HCT116 (cell line): ENCODE measurements around the gene PFDN4. TPM values are rescaled to one million over a fixed set of nuclear protein-coding genes. Genes with fewer than 3 reads are reported as not detected.

Source experiments
- ATAC-seq: fragments of 200-7000 bp; cut with Tn5 transposase; 2 replicates; pipeline ENCODE4 v1.9.1; 2020; ENCODE audit warnings: mild to moderate bottlenecking, moderate library complexity
- BruUV-seq: library from RNA; stranded (reverse); fragments of 400-500 nt; replicated peaks from 2 replicates; lab custom pipeline; 2021; lab: Mats Ljungman, UMichigan
- CTCF ChIA-PET: fragments of 300-600 bp; sonication (Branson Sonifier 250); formaldehyde crosslinking; loops from one replicate; lab custom pipeline; 2021; ENCODE audit warnings: antibody characterized with exemption; lab: Charles Lee
- POLR2A ChIA-PET: fragments of 300-600, 350-600 bp; sonication (Branson Sonifier 250); formaldehyde crosslinking; loops from one replicate; lab custom pipeline; 2021; ENCODE audit warnings: antibody characterized with exemption; lab: Charles Lee
- RAD21 ChIA-PET, 2 experiments: fragments of 300-600 bp; sonication (Branson Sonifier 250); formaldehyde crosslinking; loops; one replicate each; lab custom pipeline; 2023; ENCODE audit warnings: low total read pairs in 2 of 2; ENCODE audit not compliant: uncharacterized antibody in 2 of 2, unreplicated experiment in 2 of 2, low non-redundant PET in 1 of 2; lab: Charles Lee
- DNase-seq: peaks from one replicate; pipeline ENCODE4 v3.0.0-alpha.2; 2010; ENCODE audit warnings: low read depth, low spot score
- H2AFZ ChIP-seq: fragments of 200-600 bp; shearing (Covaris generic), sonication (generic); 2 replicates; pipeline ENCODE4 v1.6.1; 2017; ENCODE audit warnings: low read depth, mixed run types, mixed read lengths, antibody characterized with exemption, low read length; ENCODE audit not compliant: poor library complexity, severe bottlenecking
- H3K27ac ChIP-seq: 2 replicates; pipeline ENCODE4 v1.5.1; 2012; ENCODE audit warnings: low read depth, low read length
- H3K27me3 ChIP-seq: fragments of 200-600 bp; sonication (generic); 2 replicates; pipeline ENCODE4 v1.6.1; 2016; ENCODE audit warnings: mixed run types, low read length, mixed read lengths; ENCODE audit not compliant: insufficient read depth
- H3K36me3 ChIP-seq, 2 experiments: fragments of 200-500 bp in 1 of 2; fragments of 200-600 bp in 1 of 2; sonication (Bioruptor generic) in 1 of 2; sonication (generic) in 1 of 2; 2 replicates each; pipeline versions ENCODE4 v1.5.1 to v1.6.1; 2014 to 2016; ENCODE audit warnings: low read length in 2 of 2, inconsistent platforms in 1 of 2, mixed read lengths in 1 of 2, mixed run types in 1 of 2; ENCODE audit not compliant: insufficient read depth in 2 of 2, control insufficient read depth in 1 of 2
- H3K4me1 ChIP-seq, 2 experiments: fragments of 200-600 bp in 1 of 2; sonication (generic) in 1 of 2; 2 replicates each; pipeline versions ENCODE4 v1.5.1 to v1.6.1; 2012 to 2017; ENCODE audit warnings: low read length in 2 of 2, inconsistent platforms in 1 of 2, mild to moderate bottlenecking in 1 of 2, mixed read lengths in 1 of 2, mixed run types in 1 of 2, moderate library complexity in 1 of 2; ENCODE audit not compliant: insufficient read depth in 2 of 2, control insufficient read depth in 1 of 2
- H3K4me2 ChIP-seq: fragments of 200-600 bp; sonication (generic); 2 replicates; pipeline ENCODE4 v1.6.1; 2017; ENCODE audit warnings: mixed run types, low read length, mixed read lengths
- H3K4me3 ChIP-seq, 2 experiments: fragments of 200-600 bp in 1 of 2; sonication (generic) in 1 of 2; replicated peaks in 1 of 2; 2 replicates each; pipeline ENCODE4 v1.5.1; 2011 to 2016; ENCODE audit warnings: low read length in 2 of 2, control low read depth in 1 of 2, low read depth in 1 of 2, mild to moderate bottlenecking in 1 of 2, mixed read lengths in 1 of 2, mixed run types in 1 of 2
- H3K79me2 ChIP-seq: fragments of 200-600 bp; sonication (generic); 2 replicates; pipeline ENCODE4 v1.6.1; 2017; ENCODE audit warnings: mild to moderate bottlenecking, mixed run types, low read length, moderate library complexity, mixed read lengths; ENCODE audit not compliant: insufficient read depth
- H3K9ac ChIP-seq: fragments of 200-600 bp; sonication (generic); 2 replicates; pipeline ENCODE4 v1.6.1; 2016; ENCODE audit warnings: low read length, mixed read lengths
- H3K9me2 ChIP-seq: fragments of 200-600 bp; sonication (generic), shearing (Covaris generic); 2 replicates; pipeline ENCODE4 v1.6.1; 2017; ENCODE audit warnings: mixed run types, mild to moderate bottlenecking, moderate library complexity; ENCODE audit not compliant: insufficient read depth
- H3K9me3 ChIP-seq, 2 experiments: fragments of 200-500 bp in 1 of 2; fragments of 200-600 bp in 1 of 2; sonication (Bioruptor generic) in 1 of 2; sonication (generic) in 1 of 2; 2 replicates each; pipeline ENCODE4 v1.6.1; 2014 to 2017; ENCODE audit warnings: low read length in 2 of 2, mixed read lengths in 2 of 2, inconsistent platforms in 1 of 2, low read depth in 1 of 2, mild to moderate bottlenecking in 1 of 2, mixed run types in 1 of 2, moderate library complexity in 1 of 2; ENCODE audit not compliant: control insufficient read depth in 1 of 2, insufficient read depth in 1 of 2
- H4K20me1 ChIP-seq: fragments of 200-600 bp; sonication (generic), shearing (Covaris generic); 2 replicates; pipeline ENCODE4 v1.6.1; 2017; ENCODE audit warnings: mixed run types, mild to moderate bottlenecking, moderate library complexity; ENCODE audit not compliant: insufficient read depth
- CEBPB ChIP-seq: IDR thresholded peaks from 2 replicates; pipeline ENCODE4 v1.6.1; 2012; ENCODE audit warnings: low read depth
- EGR1 ChIP-seq: IDR thresholded peaks from 2 replicates; pipeline ENCODE4 v1.6.1; 2012; ENCODE audit warnings: low read depth
- EZH2phosphoT487 ChIP-seq: fragments of 200-600 bp; IDR thresholded peaks from 2 replicates; pipeline ENCODE4 v1.6.1; 2018; ENCODE audit warnings: antibody characterized with exemption, borderline replicate concordance
- RAD21 ChIP-seq: IDR thresholded peaks from 2 replicates; pipeline ENCODE4 v1.6.1; 2012; ENCODE audit warnings: low read depth, mild to moderate bottlenecking
- SP1 ChIP-seq: IDR thresholded peaks from 2 replicates; pipeline ENCODE4 v1.6.1; 2012; ENCODE audit warnings: low read depth
- intact Hi-C: fragments of 100-400 bp; cut with micrococcal nuclease; formaldehyde crosslinking; loops from 2 replicates; pipeline ENCODE4 v1.10.0; 2022
- total RNA-seq: library from RNA; stranded (reverse); gene quantifications from one replicate; pipeline ENCODE4 v1.2.1, GENCODE V29; 2021; ENCODE audit not compliant: unreplicated experiment
- TF ChIP-seq, protein P1 (sequence below), 3 experiments: fragments of 200-600 bp in 1 of 3; sonication (generic) in 1 of 3; IDR thresholded peaks in 2 of 3; conservative IDR thresholded peaks in 1 of 3; 2 replicates each; pipeline ENCODE4 v1.5.1; 2012 to 2017; ENCODE audit warnings: low read depth in 2 of 3, low read length in 2 of 3, antibody characterized with exemption in 1 of 3, borderline replicate concordance in 1 of 3, control low read depth in 1 of 3, mild to moderate bottlenecking in 1 of 3, mixed read lengths in 1 of 3, mixed run types in 1 of 3, moderate library complexity in 1 of 3; ENCODE audit not compliant: insufficient read depth in 1 of 3
- TF ChIP-seq, protein P2 (sequence below): IDR thresholded peaks from 2 replicates; pipeline ENCODE4 v1.6.1; 2011; ENCODE audit warnings: mild to moderate bottlenecking, low read length, moderate library complexity; ENCODE audit not compliant: insufficient replicate concordance; ENCODE audit errors: extremely low read depth
- TF ChIP-seq, protein P3 (sequence below): IDR thresholded peaks from 2 replicates; pipeline ENCODE4 v1.6.1; 2012

PFDN4 gene
- total RNA-seq, 1 experiment from 2014 or later, result 71.5 TPM

DNA sequence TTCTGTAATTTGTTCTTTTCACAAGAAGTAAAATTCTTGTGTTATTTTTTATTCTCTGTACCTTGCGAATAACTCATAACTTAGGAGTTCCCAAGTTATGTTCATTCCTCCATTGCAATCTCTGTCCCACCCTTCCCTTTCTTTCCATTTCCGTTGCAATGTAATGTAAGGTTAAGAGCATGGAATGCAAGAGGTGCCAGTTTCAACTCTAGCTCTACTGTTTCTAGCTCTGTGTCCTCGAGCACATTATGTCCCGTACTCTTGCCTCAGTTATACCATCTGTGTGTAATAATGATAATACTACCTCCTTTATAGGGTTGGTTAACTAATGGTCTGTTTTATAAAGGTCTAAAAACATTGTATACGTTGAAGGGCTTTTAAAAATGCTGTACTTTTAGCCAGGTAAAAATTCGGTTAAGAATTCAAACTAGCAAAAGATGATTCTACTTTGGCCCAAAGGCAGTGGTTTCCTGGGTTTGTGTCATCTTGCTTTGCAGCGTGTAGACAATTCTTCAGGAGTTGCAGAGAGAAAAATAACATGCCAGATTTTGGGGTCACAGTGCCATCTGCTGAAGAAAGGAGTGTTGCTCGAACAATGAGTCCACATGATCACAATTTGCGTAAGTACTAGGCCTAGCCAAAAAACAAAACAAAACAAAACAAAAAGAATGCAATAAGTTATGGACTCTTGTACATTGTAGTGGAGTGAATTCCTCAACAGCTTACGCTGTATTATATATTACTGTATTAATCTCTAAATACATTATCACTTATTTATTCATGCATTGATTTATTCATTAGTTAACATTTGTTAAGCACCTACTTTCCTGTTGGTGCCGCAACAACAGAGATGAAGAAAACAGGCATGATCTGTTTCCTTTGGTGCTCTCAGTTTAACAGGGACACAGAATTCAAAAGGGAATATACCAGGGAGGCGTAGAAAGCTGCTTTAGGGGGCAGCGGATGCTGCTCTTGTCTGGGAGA, 10.0 kb upstream of the PFDN4 start:
- intact Hi-C loops, result loop anchor here (2.0 to 5.0 kb wide), 2 partner anchors 255 to 621 kb away; no protein-coding TSS in a partner anchor
- Histone ChIP-seq H3K4me3 (no peak overlapping the region), H3K4me2 (no peak overlapping the region), H3K27me3 (no peaks in the 10 kb centered on the region), H3K27ac (peak overlapping the region; percentile 44), H4K20me1 (no peaks in the 10 kb centered on the region)
- TF ChIP-seq SP1 (no peak), RAD21 (peak; percentile 96), EZH2phosphoT487 (no peak), EGR1 (no peak), CEBPB (peak; percentile 54)
- TF ChIP-seq, protein P1, sequence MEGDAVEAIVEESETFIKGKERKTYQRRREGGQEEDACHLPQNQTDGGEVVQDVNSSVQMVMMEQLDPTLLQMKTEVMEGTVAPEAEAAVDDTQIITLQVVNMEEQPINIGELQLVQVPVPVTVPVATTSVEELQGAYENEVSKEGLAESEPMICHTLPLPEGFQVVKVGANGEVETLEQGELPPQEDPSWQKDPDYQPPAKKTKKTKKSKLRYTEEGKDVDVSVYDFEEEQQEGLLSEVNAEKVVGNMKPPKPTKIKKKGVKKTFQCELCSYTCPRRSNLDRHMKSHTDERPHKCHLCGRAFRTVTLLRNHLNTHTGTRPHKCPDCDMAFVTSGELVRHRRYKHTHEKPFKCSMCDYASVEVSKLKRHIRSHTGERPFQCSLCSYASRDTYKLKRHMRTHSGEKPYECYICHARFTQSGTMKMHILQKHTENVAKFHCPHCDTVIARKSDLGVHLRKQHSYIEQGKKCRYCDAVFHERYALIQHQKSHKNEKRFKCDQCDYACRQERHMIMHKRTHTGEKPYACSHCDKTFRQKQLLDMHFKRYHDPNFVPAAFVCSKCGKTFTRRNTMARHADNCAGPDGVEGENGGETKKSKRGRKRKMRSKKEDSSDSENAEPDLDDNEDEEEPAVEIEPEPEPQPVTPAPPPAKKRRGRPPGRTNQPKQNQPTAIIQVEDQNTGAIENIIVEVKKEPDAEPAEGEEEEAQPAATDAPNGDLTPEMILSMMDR (IDR thresholded peaks at IDR 0.05 in 2 of 3, conservative IDR thresholded peaks at IDR 0.05 in 1 of 3; ENCODE audit: borderline replicate concordance in 1 of 3, insufficient read depth in 1 of 3, low read depth in 2 of 3, low read length in 2 of 3), result peak; percentile 44 to 93 (median 62); a peak in 5 of 6 replicates
- TF ChIP-seq, protein P2, sequence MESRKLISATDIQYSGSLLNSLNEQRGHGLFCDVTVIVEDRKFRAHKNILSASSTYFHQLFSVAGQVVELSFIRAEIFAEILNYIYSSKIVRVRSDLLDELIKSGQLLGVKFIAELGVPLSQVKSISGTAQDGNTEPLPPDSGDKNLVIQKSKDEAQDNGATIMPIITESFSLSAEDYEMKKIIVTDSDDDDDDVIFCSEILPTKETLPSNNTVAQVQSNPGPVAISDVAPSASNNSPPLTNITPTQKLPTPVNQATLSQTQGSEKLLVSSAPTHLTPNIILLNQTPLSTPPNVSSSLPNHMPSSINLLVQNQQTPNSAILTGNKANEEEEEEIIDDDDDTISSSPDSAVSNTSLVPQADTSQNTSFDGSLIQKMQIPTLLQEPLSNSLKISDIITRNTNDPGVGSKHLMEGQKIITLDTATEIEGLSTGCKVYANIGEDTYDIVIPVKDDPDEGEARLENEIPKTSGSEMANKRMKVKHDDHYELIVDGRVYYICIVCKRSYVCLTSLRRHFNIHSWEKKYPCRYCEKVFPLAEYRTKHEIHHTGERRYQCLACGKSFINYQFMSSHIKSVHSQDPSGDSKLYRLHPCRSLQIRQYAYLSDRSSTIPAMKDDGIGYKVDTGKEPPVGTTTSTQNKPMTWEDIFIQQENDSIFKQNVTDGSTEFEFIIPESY, result no peak
- TF ChIP-seq, protein P3, sequence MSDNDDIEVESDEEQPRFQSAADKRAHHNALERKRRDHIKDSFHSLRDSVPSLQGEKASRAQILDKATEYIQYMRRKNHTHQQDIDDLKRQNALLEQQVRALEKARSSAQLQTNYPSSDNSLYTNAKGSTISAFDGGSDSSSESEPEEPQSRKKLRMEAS, result peak; percentile 33; the same call in 1 of the 2 replicates
- TF ChIP-seq, all 23 proteins: peak for 4
- H3K4me1 ChIP-seq, result peaks cover 42 to 66% of the 10 kb centered on the region in 2 experiments
- ChIA-PET RAD21 (interaction anchor here (1.1 to 4.1 kb wide), 2 partner anchors 101 to 102 kb away, joined by 5 to 17 read pairs (median 8); no protein-coding TSS in a partner anchor), POLR2A (interaction anchor here (1.1 kb wide), 1 partner anchor 102 kb away, joined by 3 read pairs; no protein-coding TSS in a partner anchor), CTCF (interaction anchor here (1.2 to 6.3 kb wide), 5 partner anchors 9 to 107 kb away, joined by 3 to 162 read pairs (median 7); partner anchors contain the start of gene PFDN4)
- peak; percentile 49 for ATAC-seq
- no peak overlapping the region for H3K9ac ChIP-seq
- H3K9me2 ChIP-seq, result no peaks in the 10 kb centered on the region
- no peaks in the 10 kb centered on the region for H3K36me3 ChIP-seq
- BruUV-seq, result no TSS peak
- DNase-seq, result no peak
- H3K9me3 ChIP-seq, result no peaks in the 10 kb centered on the region
- H3K79me2 ChIP-seq, result no peaks in the 10 kb centered on the region
- peak overlapping the region; percentile 37 for H2AFZ ChIP-seq
